Inferior parietal cortex (tissue), 1 donor: Measurements from ENCODE around the gene DPYSL5.

Source experiments
- DNase-seq: peaks from one replicate; pipeline ENCODE4 v3.0.0-alpha.2; 2016; ENCODE audit errors: extremely low spot score

Gene DPYSL5

DNA sequence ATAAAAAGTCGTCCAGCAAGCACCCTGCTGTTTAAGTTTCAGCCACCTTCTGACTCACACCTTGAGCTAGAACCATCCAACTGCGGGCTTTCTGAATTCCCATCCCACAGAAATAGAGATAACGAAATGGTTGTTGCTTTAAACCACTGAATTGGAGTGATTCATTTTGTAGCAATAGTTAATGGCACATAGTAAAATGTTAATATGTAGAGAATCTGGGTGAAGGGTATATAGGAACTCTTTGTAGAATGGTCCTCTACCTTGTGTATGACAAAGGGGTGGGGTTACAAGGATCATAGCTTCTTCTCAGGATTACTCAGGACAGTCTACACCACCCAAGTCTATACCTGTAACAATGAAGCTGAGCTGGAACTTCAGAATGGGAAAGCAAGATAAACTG, 120.1 kb downstream of the DPYSL5 start:
- no peak for DNase-seq

- DNase-seq = no peak
Observed at GRCh38 chr2:26969077-26969844, 121.3 kb downstream of the DPYSL5 start.

GRCh38 chr2:26970244-26970927, 122.5 kb downstream of the DPYSL5 start, which contains the start of gene MAPRE3:
MAPRE3 (plus strand) TSS chr2:26970637; CDS start chr2:27022219, 51,582 bp downstream.
- peak; percentile 87 for DNase-seq

GRCh38 chr2:26970928-26971627, 123.1 kb downstream of the DPYSL5 start:
- DNase-seq = no peak

- DNase-seq = no peak
Observed at GRCh38 chr2:26971911-26972786, 124.2 kb downstream of the DPYSL5 start.

GRCh38 chr2:26974352-26974751, 126.4 kb downstream of the DPYSL5 start:
- no peak for DNase-seq

DNA sequence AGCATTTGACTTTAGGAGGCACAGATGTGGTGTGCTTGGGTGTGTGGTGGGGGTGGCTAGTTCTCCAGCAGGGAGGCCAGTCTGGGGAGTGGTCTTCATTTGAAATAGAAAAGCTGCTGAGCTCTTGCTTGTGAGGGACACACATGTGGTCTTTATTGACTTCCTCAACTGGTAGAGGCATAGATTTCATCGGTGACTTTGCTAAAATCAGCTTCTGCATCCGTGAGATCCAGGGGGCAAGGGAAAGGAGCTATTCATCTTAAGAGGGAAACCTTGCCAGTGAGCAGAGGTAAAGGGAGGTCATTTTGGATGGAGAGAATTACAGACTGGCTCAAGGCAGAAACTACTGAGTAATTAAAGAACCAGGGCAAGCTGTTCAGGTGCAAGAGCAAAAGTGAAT, 127.2 kb downstream of the DPYSL5 start:
- no peak for DNase-seq

DNA sequence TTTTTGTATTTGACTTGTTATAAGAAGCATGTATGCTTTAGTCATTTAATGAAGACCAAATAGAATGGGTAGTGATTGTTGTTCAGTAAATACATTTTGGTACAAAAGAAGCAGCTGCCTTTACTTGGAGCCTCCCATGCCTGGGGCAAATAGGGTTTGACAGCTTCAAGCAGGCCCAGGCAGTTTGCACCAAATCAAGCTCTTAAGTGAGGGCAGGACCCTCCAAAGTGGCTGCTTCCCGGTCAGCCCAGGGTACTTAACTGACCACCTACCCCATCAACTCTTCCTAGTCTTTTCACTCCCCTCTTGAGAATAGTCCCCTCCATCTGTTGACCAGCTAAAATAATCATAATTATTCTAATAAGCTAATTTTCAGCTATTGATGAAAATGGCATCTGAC, 127.7 kb downstream of the DPYSL5 start:
- DNase-seq = no peak

- no peak for DNase-seq
Observed at GRCh38 chr2:26976237-26976636, 128.3 kb downstream of the DPYSL5 start.

DNA sequence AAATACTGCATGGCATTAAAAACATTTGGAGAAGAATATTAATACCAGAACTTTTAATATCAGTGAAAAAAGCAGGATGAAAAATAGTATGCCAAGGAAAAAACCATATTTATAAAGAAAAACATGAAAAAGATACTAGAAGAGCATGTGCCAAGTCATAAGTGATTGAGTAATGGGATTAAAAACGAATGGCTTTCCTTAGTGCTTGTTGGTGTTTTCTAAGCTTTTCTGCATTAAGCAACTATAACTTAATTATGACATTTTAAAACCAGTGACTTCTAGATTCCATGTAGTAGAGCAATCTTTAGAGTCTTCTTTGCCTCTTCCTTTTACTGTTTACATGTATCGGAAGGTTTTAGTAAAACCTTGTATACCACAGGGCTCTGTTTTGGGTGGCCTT, 129.1 kb downstream of the DPYSL5 start:
- no peak for DNase-seq

- no peak for DNase-seq
Observed at GRCh38 chr2:26978061-26978596, 130.2 kb downstream of the DPYSL5 start.

GRCh38 chr2:26979741-26980140, 131.8 kb downstream of the DPYSL5 start:
- DNase-seq = no peak

GRCh38 chr2:26980971-26981370, 133.0 kb downstream of the DPYSL5 start:
- DNase-seq = no peak

- DNase-seq = no peak
Observed at GRCh38 chr2:26982102-26982742, 134.3 kb downstream of the DPYSL5 start.

GRCh38 chr2:26983746-26984145, 135.8 kb downstream of the DPYSL5 start:
- DNase-seq = no peak

GRCh38 chr2:26985807-26986206, 137.9 kb downstream of the DPYSL5 start:
- DNase-seq = no peak

- DNase-seq = no peak
Observed at GRCh38 chr2:26986576-26986975, 138.6 kb downstream of the DPYSL5 start.

DNA sequence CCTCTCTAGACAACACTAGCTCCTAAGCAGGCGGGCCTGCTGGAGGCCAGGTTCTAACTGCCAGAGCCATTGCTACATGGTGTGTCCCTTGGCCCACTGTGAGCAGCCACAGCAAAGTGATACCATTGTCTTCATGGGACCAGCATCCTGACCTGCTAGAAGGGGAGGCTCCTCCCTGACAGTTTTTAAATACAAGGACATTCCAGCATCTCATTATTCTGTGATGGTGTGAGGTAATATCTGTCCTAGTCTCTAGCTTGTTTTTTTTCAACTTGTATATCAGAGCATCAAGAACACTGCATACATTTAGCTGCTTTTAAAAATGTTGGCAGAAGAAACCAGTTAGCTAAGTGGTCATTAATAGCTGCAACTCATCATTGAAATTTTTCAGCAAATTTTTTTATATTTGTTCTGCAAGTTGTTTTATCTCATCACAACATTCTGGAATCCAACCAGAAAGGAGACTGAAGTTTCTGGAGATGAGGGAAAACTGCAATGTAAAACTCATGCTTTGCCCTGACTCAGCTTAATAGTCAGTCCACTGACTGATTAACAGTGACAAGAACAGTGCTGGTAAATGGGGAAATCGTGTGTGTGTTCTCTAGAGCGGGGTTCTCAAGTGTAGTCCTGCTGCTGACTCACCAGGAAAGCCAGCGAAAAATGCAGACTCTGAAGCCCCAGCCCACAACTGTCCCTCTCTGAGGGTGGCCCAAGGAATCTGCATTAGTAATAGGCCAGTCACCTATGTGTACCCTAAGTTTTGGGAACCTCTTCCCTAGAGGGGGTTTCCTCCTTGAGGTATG, 140.3 kb downstream of the DPYSL5 start:
- no peak for DNase-seq

DNA sequence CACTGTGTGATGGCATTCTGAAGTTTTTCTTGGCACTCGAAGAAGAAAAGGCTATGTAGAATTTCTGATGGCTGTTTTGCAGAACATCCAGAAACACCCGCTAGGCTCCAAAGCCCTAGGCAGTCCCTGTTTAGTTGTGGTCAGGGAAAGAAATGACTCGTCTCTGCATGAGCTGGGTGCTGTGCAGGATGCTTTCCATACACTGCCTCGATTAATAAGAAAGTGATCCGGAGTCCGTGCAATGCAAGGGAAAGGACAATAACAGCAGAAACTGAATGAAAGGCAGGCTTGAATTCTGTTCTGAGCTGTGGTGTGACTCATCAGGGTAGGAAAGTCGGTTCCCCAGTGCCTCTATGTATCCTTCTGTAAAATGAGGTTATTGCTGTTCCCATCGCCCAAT, 141.2 kb downstream of the DPYSL5 start:
- no peak for DNase-seq

- DNase-seq = no peak
Observed at GRCh38 chr2:26991717-26992116, 143.8 kb downstream of the DPYSL5 start.
